Subcutaneous abdominal adipose tissue (tissue), 5 donors: Measurements from ENCODE around the gene CCDC38.
"Not testable (repeated sequence)": the region's sequence is repeated elsewhere in the genome, so short reads cannot be mapped to it uniquely, and the experiment has no call there.

Experiments
- H3K27ac ChIP-seq: one replicate; pipeline ENCODE4 v1.7.0; 2013; ENCODE audit warnings: low read depth, mild to moderate bottlenecking, inconsistent platforms, low read length, moderate library complexity
- H3K27me3 ChIP-seq, 5 donors: one replicate each; pipeline ENCODE4 v1.7.0; 2013; ENCODE audit warnings: low read length in 5 of 5, inconsistent platforms in 1 of 5; ENCODE audit not compliant: control insufficient read depth in 5 of 5, insufficient read depth in 4 of 5
- H3K36me3 ChIP-seq, 5 donors: one replicate each; pipeline ENCODE4 v1.7.0; 2013; ENCODE audit warnings: low read length in 5 of 5; ENCODE audit not compliant: control insufficient read depth in 5 of 5, insufficient read depth in 5 of 5
- H3K4me1 ChIP-seq, 5 donors: one replicate each; pipeline ENCODE4 v1.7.0; 2013; ENCODE audit warnings: low read length in 5 of 5, mild to moderate bottlenecking in 3 of 5, moderate library complexity in 1 of 5; ENCODE audit not compliant: control insufficient read depth in 5 of 5, insufficient read depth in 5 of 5
- H3K4me3 ChIP-seq, 5 donors: one replicate each; pipeline ENCODE4 v1.7.0; 2013; ENCODE audit warnings: low read length in 5 of 5, low read depth in 1 of 5
- H3K9ac ChIP-seq, 5 donors: one replicate each; pipeline ENCODE4 v1.7.0; 2013; ENCODE audit warnings: low read length in 5 of 5, mild to moderate bottlenecking in 4 of 5, moderate library complexity in 3 of 5
- H3K9me3 ChIP-seq, 5 donors: one replicate each; pipeline ENCODE4 v1.7.0; 2013; ENCODE audit warnings: low read length in 5 of 5; ENCODE audit not compliant: control insufficient read depth in 5 of 5
- donor health status: healthy.
- donor health status: healthy.
- donor health status: healthy.
- donor health status: healthy.
- donor health status: healthy.

The CCDC38 gene

DNA sequence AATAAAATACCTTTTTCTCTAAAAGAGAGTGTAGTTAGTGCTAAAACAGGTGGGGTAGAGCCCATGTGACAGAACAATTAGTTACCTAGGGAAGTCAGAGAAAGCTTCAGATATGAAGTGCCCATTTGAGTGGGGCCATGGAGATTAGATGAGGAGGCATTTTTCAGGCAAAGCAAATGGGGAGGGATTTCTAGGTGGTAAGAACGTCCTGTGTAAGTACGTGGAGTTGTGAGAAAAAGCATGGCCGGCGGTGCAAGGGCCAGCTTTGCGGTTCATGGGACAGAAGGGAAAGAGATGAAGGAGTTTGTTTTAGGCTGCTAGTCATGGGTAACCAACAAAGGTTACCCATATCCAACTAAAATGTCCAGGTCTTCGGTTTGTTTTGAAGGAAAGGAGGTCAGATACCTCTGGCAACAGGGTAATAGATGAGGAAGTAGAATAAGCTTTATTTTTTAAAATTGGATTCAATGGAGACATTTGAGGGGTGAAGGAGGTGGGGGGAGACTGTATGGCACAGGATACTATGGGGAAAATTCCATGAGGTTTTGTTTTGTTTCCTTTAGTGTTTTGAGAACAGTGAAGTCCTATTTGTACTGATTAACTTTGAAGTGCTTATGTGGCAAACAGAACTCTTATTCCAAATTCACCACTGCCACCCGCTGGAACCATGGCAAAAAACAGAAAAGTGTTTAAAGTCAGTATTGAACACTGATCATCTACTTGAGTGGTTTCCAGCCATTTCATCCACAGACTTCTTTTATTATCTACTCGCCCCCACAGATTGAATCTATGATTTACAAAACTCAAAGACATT, 93.6 kb downstream of the CCDC38 start:
- no peaks in the 10 kb centered on the region for H3K4me1 ChIP-seq
- H3K27me3 ChIP-seq: peaks cover 0 to 2% (median 0%) of the 10 kb centered on the region in 5 donors
- no peak overlapping the region for H3K27ac ChIP-seq
- H3K4me3 ChIP-seq: no peak overlapping the region
- no peaks in the 10 kb centered on the region for H3K9me3 ChIP-seq
- no peaks in the 10 kb centered on the region for H3K36me3 ChIP-seq
- H3K9ac ChIP-seq: no peak overlapping the region

DNA sequence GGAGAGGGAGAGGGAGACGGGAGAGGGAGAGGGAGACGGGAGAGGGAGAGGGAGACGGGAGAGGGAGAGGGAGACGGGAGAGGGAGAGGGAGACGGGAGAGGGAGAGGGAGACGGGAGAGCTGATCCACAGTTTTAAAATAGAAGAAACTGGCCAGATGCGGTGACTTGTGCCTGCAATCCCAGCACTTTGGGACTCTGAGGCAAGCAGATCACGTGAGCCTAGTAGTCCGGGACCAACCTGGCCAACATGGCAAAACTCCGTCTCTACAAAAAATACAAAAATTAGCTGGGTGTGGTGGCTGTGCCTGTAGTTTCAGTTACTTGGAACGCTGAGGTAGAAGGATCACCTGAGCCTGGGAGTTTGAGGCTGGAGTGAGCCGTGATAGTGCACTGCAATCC, 100.0 kb downstream of the CCDC38 start:
- not testable (repeated sequence) for H3K36me3 ChIP-seq, H3K27me3 ChIP-seq, H3K27ac ChIP-seq, H3K4me1 ChIP-seq, H3K4me3 ChIP-seq, H3K9ac ChIP-seq, H3K9me3 ChIP-seq

GRCh38 chr12:95838125-95838524, 104.3 kb downstream of the CCDC38 start:
- peaks cover 0 to 13% (median 4%) of the 10 kb centered on the region in 5 donors for H3K4me1 ChIP-seq
- peaks cover 0 to 5% (median 0%) of the 10 kb centered on the region in 5 donors for H3K27me3 ChIP-seq
- H3K9me3 ChIP-seq: no peaks in the 10 kb centered on the region
- H3K36me3 ChIP-seq: no peaks in the 10 kb centered on the region
- H3K4me3 ChIP-seq: peak overlapping the region in 1 of 5 donors; percentile 36
- H3K27ac ChIP-seq: no peak overlapping the region
- H3K9ac ChIP-seq: peak overlapping the region in 1 of 5 donors; percentile 47

- peak overlapping the region in 2 of 5 donors; percentile 19 to 36 for H3K4me3 ChIP-seq
- H3K9ac ChIP-seq: no peak overlapping the region
- H3K4me1 ChIP-seq: peaks cover 0 to 13% (median 4%) of the 10 kb centered on the region in 5 donors
- no peaks in the 10 kb centered on the region for H3K36me3 ChIP-seq
- no peak overlapping the region for H3K27ac ChIP-seq
- no peaks in the 10 kb centered on the region for H3K9me3 ChIP-seq
- H3K27me3 ChIP-seq: peaks cover 0 to 8% (median 0%) of the 10 kb centered on the region in 5 donors
Observed at GRCh38 chr12:95837240-95838038, 105.0 kb downstream of the CCDC38 start.

DNA sequence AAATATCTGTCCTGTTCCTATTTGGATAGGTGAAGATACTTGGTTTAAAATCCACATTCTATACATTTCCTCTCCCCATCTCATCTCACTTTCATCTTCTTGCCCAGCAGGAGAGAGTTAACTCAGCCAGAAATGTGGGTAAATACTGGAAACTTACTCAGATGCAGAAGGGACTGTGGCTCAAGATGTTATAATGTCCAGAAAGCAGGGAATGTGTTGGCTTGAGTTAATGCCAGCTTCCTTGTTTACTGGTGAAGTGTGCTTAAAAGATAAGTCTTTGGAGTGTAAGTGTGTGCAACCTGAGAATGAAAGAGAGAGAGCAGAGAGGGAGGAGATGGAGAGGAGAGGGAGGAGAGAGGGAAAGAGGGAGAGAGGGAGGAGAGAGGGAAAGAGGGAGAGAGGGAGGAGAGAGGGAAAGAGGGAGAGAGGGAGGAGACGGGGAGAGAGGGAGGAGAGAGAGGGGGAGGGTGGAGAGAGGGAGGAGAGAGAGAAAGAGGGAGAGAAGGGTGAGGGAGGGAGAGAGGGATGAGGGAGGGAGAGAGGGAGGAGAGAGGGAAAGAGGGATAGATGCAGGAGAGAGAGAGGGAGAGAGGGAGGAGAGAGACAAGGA, 105.7 kb downstream of the CCDC38 start:
- H3K27me3 ChIP-seq: peaks cover 0 to 8% (median 0%) of the 10 kb centered on the region in 5 donors
- no peaks in the 10 kb centered on the region for H3K9me3 ChIP-seq
- H3K4me1 ChIP-seq: peaks cover 0 to 13% (median 4%) of the 10 kb centered on the region in 5 donors
- no peak overlapping the region for H3K9ac ChIP-seq
- H3K36me3 ChIP-seq: no peaks in the 10 kb centered on the region
- H3K4me3 ChIP-seq: peak overlapping the region in 1 of 5 donors; percentile 19
- no peak overlapping the region for H3K27ac ChIP-seq

DNA sequence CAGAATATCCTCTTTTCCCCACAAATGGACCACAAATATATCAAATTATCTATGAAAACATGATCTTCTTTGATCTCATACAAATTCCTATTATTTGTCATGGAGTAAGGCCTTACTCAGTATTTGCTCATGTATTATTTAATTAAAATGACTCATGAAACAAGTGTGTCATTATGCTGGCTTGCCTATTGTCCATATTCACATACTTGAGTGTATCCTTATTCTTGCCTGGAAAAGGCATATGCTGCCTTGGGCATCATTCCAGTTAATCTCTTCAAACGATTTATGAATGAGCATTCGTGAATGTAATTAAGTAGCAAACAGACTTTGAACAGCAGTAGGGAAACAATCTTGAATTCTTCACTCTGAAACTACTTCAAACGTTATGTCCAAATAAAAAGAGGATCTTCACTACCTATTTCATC, 106.2 kb downstream of the CCDC38 start:
- peaks cover 0 to 8% (median 0%) of the 10 kb centered on the region in 5 donors for H3K27me3 ChIP-seq
- peaks cover 0 to 13% (median 4%) of the 10 kb centered on the region in 5 donors for H3K4me1 ChIP-seq
- no peak overlapping the region for H3K4me3 ChIP-seq
- no peak overlapping the region for H3K9ac ChIP-seq
- H3K9me3 ChIP-seq: no peaks in the 10 kb centered on the region
- H3K36me3 ChIP-seq: no peaks in the 10 kb centered on the region
- H3K27ac ChIP-seq: no peak overlapping the region

DNA sequence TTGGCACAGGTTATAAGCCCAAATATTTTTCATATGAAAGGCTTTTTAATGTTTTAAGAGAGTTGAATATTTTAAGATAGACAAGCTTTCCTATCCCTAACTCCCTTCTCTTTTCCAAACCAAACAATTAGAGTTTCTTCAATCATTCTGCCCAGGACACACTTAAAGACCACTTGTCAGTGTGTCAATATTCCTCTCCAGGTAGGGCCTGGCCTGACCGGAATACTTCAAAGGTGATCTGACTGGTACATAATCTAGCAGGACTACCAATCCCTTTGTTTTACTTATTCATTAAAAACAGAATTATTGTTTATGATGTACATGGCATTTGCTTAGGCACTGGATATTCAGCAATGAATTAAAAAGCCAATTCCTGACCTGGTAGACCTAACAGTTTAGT, 107.8 kb downstream of the CCDC38 start:
- no peak overlapping the region for H3K4me3 ChIP-seq
- H3K4me1 ChIP-seq: peaks cover 0 to 13% (median 4%) of the 10 kb centered on the region in 5 donors
- H3K9ac ChIP-seq: no peak overlapping the region
- no peaks in the 10 kb centered on the region for H3K36me3 ChIP-seq
- no peak overlapping the region for H3K27ac ChIP-seq
- H3K27me3 ChIP-seq: peaks cover 0 to 8% (median 0%) of the 10 kb centered on the region in 5 donors
- no peaks in the 10 kb centered on the region for H3K9me3 ChIP-seq

DNA sequence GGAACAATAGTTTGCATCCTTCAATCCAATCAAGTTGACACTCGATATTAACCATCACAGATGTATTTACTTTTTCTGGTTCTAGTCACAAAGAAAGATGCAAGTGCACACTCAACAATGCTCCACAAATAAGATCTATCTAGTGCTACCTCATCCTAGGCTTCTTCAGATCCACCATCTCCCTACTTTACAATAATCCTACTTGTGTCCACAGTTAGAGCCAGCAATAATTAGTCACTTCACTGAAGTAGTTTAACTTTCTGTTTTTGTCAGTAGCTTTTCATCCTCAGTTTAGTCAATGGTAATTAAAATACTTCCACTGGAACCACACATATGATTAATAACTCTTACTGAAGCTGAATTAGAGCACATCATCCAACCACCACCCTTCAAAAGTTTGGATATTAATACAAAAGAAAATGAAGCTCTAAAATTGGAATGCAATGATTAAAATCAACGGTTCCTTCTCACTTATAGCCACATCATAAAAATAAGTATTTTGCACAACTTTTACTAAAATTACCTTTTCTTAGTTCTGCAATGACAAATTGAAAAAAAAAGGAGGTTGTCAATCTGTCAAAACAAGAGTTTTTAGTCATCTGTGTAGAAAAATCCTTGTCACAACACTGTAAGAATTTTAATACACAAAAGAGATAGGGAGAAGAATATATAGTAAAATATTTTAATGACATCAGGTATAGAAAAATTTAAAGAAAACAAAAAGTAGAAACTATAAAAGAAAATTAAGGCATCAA, 111.9 kb downstream of the CCDC38 start:
- Histone ChIP-seq H3K9me3 (no peaks in the 10 kb centered on the region), H3K36me3 (no peaks in the 10 kb centered on the region), H3K4me1 (no peaks in the 10 kb centered on the region), H3K4me3 (no peak overlapping the region), H3K27me3 (peaks cover 0 to 4% (median 0%) of the 10 kb centered on the region in 5 donors), H3K27ac (no peak overlapping the region), H3K9ac (no peak overlapping the region)

DNA sequence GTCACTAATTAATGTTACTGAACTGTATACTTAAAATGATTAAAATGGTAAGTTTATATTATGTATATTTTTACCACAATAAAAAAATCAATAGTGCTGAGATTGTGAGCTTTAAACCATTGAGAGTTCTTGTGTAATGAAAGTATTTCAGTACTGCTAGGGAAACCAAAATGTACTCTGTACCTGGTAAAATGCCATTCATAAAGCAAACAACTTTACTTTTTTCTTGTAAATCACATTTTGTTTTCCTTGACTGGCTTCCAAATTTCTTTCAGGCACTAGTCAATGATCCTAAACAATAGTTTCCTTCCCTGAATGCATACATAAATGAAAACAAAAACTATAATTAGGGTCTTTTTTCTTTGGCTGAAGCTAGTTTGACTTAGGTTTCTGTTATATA, 113.0 kb downstream of the CCDC38 start:
- Histone ChIP-seq H3K27ac (no peak overlapping the region), H3K27me3 (peaks cover 0 to 4% (median 0%) of the 10 kb centered on the region in 5 donors), H3K9me3 (no peaks in the 10 kb centered on the region), H3K36me3 (no peaks in the 10 kb centered on the region), H3K4me3 (no peak overlapping the region), H3K4me1 (no peaks in the 10 kb centered on the region), H3K9ac (no peak overlapping the region)
